GM21528 (cell line): Measurements from ENCODE around the gene BMPER.

Source experiments
- ATAC-seq: cut with Tn5 transposase; IDR thresholded peaks from one replicate; pipeline ENCODE4 v1.9.1; 2021; ENCODE audit warnings: mild to moderate bottlenecking, moderate library complexity; ENCODE audit not compliant: unreplicated experiment, low FRiP score

Gene BMPER

GRCh38 chr7:34015651-34016050, 110.3 kb downstream of the BMPER start:
- no peak for ATAC-seq

- no peak for ATAC-seq
Measured at GRCh38 chr7:34016876-34017275, 111.5 kb downstream of the BMPER start.

- ATAC-seq, result no peak
Measured at GRCh38 chr7:34019301-34019790, 114.0 kb downstream of the BMPER start.

- ATAC-seq, result no peak
Measured at GRCh38 chr7:34022626-34023025, 117.3 kb downstream of the BMPER start.

GRCh38 chr7:34025600-34025999, 120.3 kb downstream of the BMPER start:
- ATAC-seq, result no peak

- no peak for ATAC-seq
Measured at GRCh38 chr7:34026481-34027190, 121.3 kb downstream of the BMPER start.

- ATAC-seq, result no peak
Measured at GRCh38 chr7:34031156-34031555, 125.8 kb downstream of the BMPER start.

GRCh38 chr7:34034728-34035127, 129.4 kb downstream of the BMPER start:
- no peak for ATAC-seq

GRCh38 chr7:34036051-34036920, 130.9 kb downstream of the BMPER start:
- ATAC-seq, result no peak

GRCh38 chr7:34036972-34037792, 131.8 kb downstream of the BMPER start:
- no peak for ATAC-seq

- no peak for ATAC-seq
Measured at GRCh38 chr7:34038816-34039470, 133.6 kb downstream of the BMPER start.

- no peak for ATAC-seq
Measured at GRCh38 chr7:34041707-34042106, 136.4 kb downstream of the BMPER start.

GRCh38 chr7:34042406-34042805, 137.1 kb downstream of the BMPER start:
- ATAC-seq, result no peak

GRCh38 chr7:34043461-34044305, 138.3 kb downstream of the BMPER start:
- no peak for ATAC-seq

GRCh38 chr7:34044306-34044643, 138.9 kb downstream of the BMPER start:
- ATAC-seq, result no peak

- ATAC-seq, result no peak
Measured at GRCh38 chr7:34044734-34045353, 139.5 kb downstream of the BMPER start.

- no peak for ATAC-seq
Measured at GRCh38 chr7:34048445-34048844, 143.1 kb downstream of the BMPER start.

GRCh38 chr7:34054075-34054474, 148.7 kb downstream of the BMPER start:
- no peak for ATAC-seq

- ATAC-seq, result no peak
Measured at GRCh38 chr7:34057136-34057535, 151.8 kb downstream of the BMPER start.
